ENCODE data around the gene FAM83E.
A peak's percentile ranks its signal among the peaks of the same experiment; 100 is the strongest.
"Not testable (repeated sequence)": the region's sequence is repeated elsewhere in the genome, so short reads cannot be mapped to it uniquely, and the experiment has no call there.

Gene FAM83E

DNA sequence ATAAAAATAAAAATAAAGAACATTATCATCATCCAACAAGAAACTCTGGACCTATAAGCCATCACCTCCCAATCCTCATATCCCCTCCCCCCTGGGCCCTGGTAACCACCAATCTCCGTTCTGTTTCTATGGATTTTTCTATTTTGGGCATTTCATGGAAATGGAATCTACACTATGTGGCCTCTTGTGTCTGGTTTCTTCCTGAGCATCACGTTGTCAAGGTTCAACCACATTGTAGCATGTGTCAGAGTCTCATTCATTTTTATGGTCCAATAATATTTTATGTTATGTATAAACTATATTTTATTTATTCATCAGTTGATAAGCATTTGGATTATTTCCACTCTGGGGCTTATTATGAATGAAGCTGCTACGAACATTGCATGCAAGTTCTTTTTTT lies 36.0 kb downstream of the FAM83E start:
- Histone ChIP-seq H3K27me3 (ENCODE audit: control insufficient read depth, insufficient read depth, low read length) (no peaks in the 10 kb centered on the region), H3K4me2 (ENCODE audit: low read length) (no peak overlapping the region), H3K4me1 (ENCODE audit: control insufficient read depth, insufficient read depth, low read length) (peaks cover under 1% of the 10 kb centered on the region), H3K9me3 (replicated peaks; ENCODE audit: low read length) (no peaks in the 10 kb centered on the region), H3K4me3 (ENCODE audit: low read length) (no peak overlapping the region), H3K36me3 (ENCODE audit: insufficient read depth, low read length) (no peaks in the 10 kb centered on the region), H3K9ac (ENCODE audit: low read depth, low read length) (no peak overlapping the region)

DNA sequence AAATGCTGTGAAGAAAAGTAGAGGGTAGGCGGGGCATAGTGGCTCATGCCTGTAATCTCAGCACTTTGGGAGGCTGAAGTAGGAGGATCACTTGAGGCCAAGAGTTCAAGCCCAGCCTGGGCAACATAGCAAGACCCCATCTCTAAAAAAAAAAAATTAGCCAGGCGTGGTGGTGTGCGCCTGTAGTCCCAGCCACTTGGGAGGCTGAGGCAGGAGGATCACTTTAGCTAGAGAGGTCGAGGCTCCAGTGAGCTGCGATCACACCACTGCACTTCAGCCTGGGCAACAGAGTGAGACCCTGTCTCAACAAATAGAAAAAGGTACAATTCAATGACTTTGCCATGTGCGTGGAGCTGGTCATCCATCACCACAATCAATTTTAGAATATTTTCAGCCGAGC lies 37.0 kb downstream of the FAM83E start:
- H3K4me1 ChIP-seq (ENCODE audit: control insufficient read depth, insufficient read depth, low read length); H3K4me2 ChIP-seq (ENCODE audit: low read length); H3K27me3 ChIP-seq (ENCODE audit: control insufficient read depth, insufficient read depth, low read length); H3K9ac ChIP-seq (ENCODE audit: low read depth, low read length); H3K9me3 ChIP-seq (replicated peaks; ENCODE audit: low read length); H3K36me3 ChIP-seq (ENCODE audit: insufficient read depth, low read length); H3K4me3 ChIP-seq (ENCODE audit: low read length): not testable (repeated sequence)

DNA sequence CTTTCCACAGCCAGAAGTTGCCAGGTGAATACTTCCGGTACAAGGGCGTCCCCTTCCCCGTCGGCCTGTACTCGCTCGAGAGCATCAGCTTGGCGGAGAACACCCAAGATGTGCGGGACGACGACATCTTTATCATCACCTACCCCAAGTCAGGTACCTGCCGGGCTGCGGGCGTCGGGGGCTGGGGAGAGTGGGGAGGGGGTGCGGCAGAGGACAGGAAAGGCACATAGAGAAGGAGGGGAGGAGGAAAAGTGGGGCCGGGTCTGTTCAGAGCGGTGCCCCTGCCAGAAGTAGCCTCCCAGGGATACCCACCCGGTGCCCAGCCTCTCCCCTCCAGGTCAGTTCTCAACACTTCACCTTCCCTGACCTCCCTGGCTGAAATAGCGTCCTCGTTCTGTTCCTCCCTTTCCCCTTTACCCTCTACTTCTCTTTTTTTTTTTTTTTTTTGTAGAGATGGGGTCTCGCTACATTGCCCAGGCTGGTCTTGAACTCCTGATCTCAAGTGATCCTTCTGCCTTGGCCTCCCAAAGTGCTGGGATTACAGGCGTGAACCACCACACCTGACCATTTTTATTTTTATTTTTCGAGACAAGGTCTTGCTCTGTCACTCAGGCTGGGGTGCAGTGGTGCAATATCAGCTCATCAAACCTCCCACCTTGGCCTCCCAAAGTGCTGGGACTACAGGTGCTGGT lies 38.8 kb downstream of the FAM83E start:
- no peak overlapping the region for H3K4me2 ChIP-seq (ENCODE audit: low read length)
- H3K36me3 ChIP-seq (ENCODE audit: insufficient read depth, low read length): no peaks in the 10 kb centered on the region
- H3K9ac ChIP-seq (ENCODE audit: low read depth, low read length): no peak overlapping the region
- H3K27me3 ChIP-seq (ENCODE audit: control insufficient read depth, insufficient read depth, low read length): no peaks in the 10 kb centered on the region
- H3K9me3 ChIP-seq (replicated peaks; ENCODE audit: low read length): no peaks in the 10 kb centered on the region
- H3K4me1 ChIP-seq (ENCODE audit: control insufficient read depth, insufficient read depth, low read length): no peaks in the 10 kb centered on the region
- no peak overlapping the region for H3K4me3 ChIP-seq (ENCODE audit: low read length)

DNA sequence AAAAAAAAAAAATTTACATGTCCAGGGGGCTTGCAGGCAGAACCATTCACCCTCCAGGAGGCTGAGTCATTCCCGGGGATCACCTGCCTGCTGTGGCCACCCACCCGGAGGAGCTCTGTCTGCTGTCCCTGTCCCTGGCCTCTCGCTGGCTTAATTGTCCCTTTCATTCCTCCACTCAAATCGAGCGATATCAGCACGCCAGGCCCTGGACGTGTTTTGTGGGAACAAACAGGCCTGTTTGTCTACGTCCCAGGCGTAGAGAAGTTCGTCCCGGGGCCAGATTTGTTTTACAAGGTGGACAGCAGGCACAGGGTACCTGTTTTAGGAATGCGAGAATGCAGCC lies 41.7 kb downstream of the FAM83E start:
- no peaks in the 10 kb centered on the region for H3K27me3 ChIP-seq (ENCODE audit: control insufficient read depth, insufficient read depth, low read length)
- peaks cover 8% of the 10 kb centered on the region for H3K4me1 ChIP-seq (ENCODE audit: control insufficient read depth, insufficient read depth, low read length)
- no peak overlapping the region for H3K4me2 ChIP-seq (ENCODE audit: low read length)
- H3K9ac ChIP-seq (ENCODE audit: low read depth, low read length): no peak overlapping the region
- H3K4me3 ChIP-seq (ENCODE audit: low read length): no peak overlapping the region
- H3K9me3 ChIP-seq (replicated peaks; ENCODE audit: low read length): no peaks in the 10 kb centered on the region
- H3K36me3 ChIP-seq (ENCODE audit: insufficient read depth, low read length): no peaks in the 10 kb centered on the region

DNA sequence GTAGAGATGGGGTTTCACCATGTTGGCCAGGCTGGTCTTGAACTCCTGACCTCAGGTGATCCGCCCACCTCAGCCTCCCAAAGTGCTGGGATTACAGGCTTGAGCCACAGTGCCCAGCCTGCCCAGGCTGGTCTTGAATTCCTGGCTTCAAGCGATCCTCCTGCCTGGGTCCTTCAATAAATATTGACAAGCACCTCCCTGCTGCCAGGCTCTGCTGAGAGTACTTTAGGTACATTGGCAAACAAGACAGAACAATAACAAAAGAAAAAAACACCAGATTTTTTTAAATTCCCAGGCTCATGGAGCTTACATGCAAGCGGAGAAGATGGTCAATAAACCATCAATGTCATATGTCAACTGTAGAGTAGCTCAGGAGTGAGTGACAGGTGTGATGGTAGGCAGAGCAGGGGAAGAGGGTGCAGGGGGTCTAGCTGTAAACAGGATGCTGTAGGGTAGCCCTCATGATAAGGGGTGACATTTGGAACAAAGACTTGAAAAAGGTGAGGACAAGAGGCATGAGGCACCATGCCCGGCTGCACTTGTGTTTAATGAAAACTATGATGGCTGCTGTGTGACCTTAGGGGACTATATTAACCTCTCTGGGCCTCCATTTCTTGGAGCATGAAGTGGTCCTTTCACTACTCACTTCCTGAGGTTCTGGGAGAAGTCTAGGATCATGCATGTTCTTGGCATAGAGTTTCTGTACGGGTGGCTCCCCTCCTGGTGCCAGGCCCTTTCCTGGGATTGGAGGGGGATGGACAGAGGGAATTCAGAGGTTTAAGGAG lies 43.3 kb downstream of the FAM83E start:
- no peak overlapping the region for H3K4me2 ChIP-seq (ENCODE audit: low read length)
- no peaks in the 10 kb centered on the region for H3K27me3 ChIP-seq (ENCODE audit: control insufficient read depth, insufficient read depth, low read length)
- H3K4me1 ChIP-seq (ENCODE audit: control insufficient read depth, insufficient read depth, low read length): peaks cover 14% of the 10 kb centered on the region
- H3K9me3 ChIP-seq (replicated peaks; ENCODE audit: low read length): no peaks in the 10 kb centered on the region
- no peak overlapping the region for H3K9ac ChIP-seq (ENCODE audit: low read depth, low read length)
- no peak overlapping the region for H3K4me3 ChIP-seq (ENCODE audit: low read length)
- no peaks in the 10 kb centered on the region for H3K36me3 ChIP-seq (ENCODE audit: insufficient read depth, low read length)

DNA sequence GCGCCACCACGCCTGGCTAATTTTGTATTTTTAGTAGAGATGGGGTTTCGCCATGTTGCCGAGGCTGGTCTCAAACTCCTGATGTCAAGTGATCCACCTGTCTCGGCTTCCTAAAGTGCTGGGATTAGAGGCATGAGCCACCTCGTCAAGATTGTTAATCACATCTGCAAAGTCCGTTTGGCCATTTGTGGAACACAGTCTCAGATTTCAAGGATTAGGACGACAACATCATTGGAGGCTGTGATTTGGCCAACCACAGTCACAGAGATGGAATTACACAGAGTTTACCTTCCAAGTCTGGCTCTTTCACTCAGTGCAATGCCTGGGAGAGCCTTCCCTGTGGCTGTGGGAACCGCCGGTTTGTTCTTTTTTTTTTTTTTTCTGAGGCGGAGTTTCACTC lies 45.1 kb downstream of the FAM83E start:
- Histone ChIP-seq H3K4me1 (ENCODE audit: control insufficient read depth, insufficient read depth, low read length) (peaks cover 14% of the 10 kb centered on the region), H3K27me3 (ENCODE audit: control insufficient read depth, insufficient read depth, low read length) (no peaks in the 10 kb centered on the region), H3K9me3 (replicated peaks; ENCODE audit: low read length) (no peaks in the 10 kb centered on the region), H3K9ac (ENCODE audit: low read depth, low read length) (no peak overlapping the region), H3K4me3 (ENCODE audit: low read length) (no peak overlapping the region), H3K4me2 (ENCODE audit: low read length) (no peak overlapping the region), H3K36me3 (ENCODE audit: insufficient read depth, low read length) (no peaks in the 10 kb centered on the region)

DNA sequence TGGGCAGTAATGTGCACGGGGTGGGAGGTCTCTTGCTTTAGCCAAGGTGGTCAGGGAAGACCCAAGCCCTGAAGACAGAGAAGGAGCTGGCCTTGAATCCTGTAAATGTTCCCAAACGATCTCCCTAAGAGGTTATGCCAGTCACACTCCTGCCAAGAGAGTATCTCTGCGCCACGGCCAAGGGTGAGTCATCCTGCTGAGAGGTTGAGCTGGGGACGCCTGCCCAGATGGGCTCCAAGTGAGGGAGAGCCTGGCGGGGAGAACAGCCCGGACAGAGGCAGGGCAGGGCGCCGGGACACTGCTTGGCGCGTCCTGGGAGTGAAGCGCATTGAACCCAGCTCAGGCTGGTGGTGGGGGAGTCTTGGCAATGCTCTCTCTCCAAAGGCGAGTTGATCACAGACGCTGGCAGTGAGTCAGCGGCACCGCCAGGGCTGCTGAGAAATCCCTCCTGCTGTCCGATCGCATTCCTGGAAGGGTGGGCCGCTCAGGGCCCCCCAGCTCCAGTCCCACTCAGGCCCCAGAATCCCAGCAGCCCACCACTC lies 46.5 kb downstream of the FAM83E start:
- Histone ChIP-seq H3K36me3 (ENCODE audit: insufficient read depth, low read length) (no peaks in the 10 kb centered on the region), H3K4me2 (ENCODE audit: low read length) (peak overlapping the region; percentile 73), H3K27me3 (ENCODE audit: control insufficient read depth, insufficient read depth, low read length) (no peaks in the 10 kb centered on the region), H3K4me1 (ENCODE audit: control insufficient read depth, insufficient read depth, low read length) (peaks cover 17% of the 10 kb centered on the region), H3K9ac (ENCODE audit: low read depth, low read length) (peak overlapping the region; percentile 7), H3K4me3 (ENCODE audit: low read length) (peak overlapping the region; percentile 20), H3K9me3 (replicated peaks; ENCODE audit: low read length) (no peaks in the 10 kb centered on the region)

DNA sequence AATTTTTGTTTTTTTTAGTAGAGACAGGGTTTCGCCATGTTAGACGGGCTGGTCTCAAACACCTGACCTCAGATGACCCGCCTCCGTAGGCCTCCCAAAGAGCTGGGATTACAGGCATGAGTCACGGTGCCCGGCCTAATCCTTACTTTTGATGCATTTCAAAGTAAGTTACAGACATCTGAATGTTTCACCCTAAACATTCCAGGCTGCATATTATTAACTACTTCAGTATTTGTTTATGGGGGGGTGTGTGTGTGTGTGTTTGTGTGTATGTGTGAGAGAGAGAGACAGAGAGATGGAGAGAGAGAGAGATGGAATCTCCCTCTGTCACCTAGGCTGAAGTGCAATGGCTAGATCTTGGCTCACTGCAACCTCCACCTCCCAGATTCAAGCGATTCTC lies 49.8 kb downstream of the FAM83E start:
- Histone ChIP-seq H3K27me3 (ENCODE audit: control insufficient read depth, insufficient read depth, low read length) (no peaks in the 10 kb centered on the region), H3K4me1 (ENCODE audit: control insufficient read depth, insufficient read depth, low read length) (peaks cover 17% of the 10 kb centered on the region), H3K36me3 (ENCODE audit: insufficient read depth, low read length) (no peaks in the 10 kb centered on the region), H3K9ac (ENCODE audit: low read depth, low read length) (no peak overlapping the region), H3K4me3 (ENCODE audit: low read length) (no peak overlapping the region), H3K9me3 (replicated peaks; ENCODE audit: low read length) (no peaks in the 10 kb centered on the region), H3K4me2 (ENCODE audit: low read length) (no peak overlapping the region)
